Memory B cell (primary cell): ENCODE measurements around the gene CAPN5.
A peak's percentile ranks its signal among the peaks of the same experiment; 100 is the strongest.
"Not testable (repeated sequence)": the region's sequence is repeated elsewhere in the genome, so short reads cannot be mapped to it uniquely, and the experiment has no call there.

Source experiments
- ATAC-seq: fragments of 150-1000 bp; cut with Tn5 transposase; 2 replicates; pipeline ENCODE4 v1.10.0; 2021; ENCODE audit warnings: low read depth, mild to moderate bottlenecking, moderate library complexity
- DNase-seq, 2 donors: peaks; one replicate each; pipeline ENCODE4 v3.0.0; 2022; ENCODE audit warnings: low spot score in 2 of 2
- H3K27ac Mint-ChIP-seq: one replicate; pipeline ENCODE4 v1.8.0; 2022; ENCODE audit warnings: mild to moderate bottlenecking, moderate library complexity, mixed read lengths
- H3K27me3 Mint-ChIP-seq: one replicate; pipeline ENCODE4 v1.8.0; 2022; ENCODE audit warnings: mixed read lengths
- H3K36me3 Mint-ChIP-seq: one replicate; pipeline ENCODE4 v1.8.0; 2022; ENCODE audit warnings: mild to moderate bottlenecking, mixed read lengths
- H3K4me1 Mint-ChIP-seq: one replicate; pipeline ENCODE4 v1.8.0; 2022; ENCODE audit warnings: mixed read lengths
- H3K4me3 Mint-ChIP-seq: one replicate; pipeline ENCODE4 v1.8.0; 2022; ENCODE audit warnings: mild to moderate bottlenecking, moderate library complexity, mixed read lengths
- H3K9me3 Mint-ChIP-seq: one replicate; pipeline ENCODE4 v1.8.0; 2022; ENCODE audit warnings: mixed read lengths

The CAPN5 gene

DNA sequence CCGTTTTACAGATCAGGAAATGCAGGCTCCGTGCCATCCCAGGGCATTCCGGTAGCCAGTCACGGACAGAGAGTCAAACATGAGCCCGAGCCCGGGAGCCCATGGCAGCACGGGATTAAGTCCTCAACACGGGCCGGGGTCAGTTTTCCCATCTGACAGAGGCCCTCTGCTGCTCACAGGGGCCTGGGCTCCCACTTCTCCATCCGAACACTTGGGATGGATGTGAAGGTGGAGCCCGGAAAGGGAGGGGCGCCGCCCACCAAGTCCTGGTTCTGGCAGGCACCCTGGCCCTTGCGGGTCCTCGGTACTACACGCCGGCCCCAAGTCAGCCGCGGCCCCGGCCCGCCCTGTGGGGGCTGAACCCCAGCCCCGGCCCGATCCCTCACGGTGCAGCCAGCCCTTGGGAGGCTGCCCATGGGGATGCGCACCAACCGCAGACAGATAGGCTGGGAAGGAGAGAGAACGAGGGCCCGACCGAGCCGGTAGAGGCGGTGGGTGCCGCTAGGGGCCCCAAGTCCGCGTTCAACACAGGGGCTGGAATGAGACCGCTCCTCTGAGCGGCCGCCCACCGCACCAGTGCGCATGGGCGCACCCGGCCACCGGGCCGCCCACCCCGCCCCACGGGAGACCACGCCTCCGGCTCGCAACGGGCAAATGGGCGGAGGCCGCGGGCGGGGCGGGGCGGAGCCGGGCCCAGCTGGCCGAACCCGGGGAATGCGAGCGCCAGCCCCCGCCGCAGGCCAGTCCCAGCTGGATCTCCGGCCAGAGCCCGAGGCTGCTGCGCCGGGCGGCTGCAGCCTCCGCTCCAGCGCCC is at the start of gene CAPN5:
Gene CAPN5, plus strand, starts transcription at position 743 of the 814 bp plus-strand sequence. CDS start 17,916 bp downstream, outside the sequence.
- Mint-ChIP-seq H3K4me3 (peak within 1 kb of the TSS; percentile 94), H3K9me3 (no peaks in the 10 kb centered on the region), H3K4me1 (peaks cover 8% of the 10 kb centered on the region), H3K27ac (peak within 1 kb of the TSS; percentile 42), H3K36me3 (no peaks in the 10 kb centered on the region), H3K27me3 (peaks cover 2% of the 10 kb centered on the region)
- DNase-seq = peak; percentile 86 to 89
- peak; percentile 93 for ATAC-seq

DNA sequence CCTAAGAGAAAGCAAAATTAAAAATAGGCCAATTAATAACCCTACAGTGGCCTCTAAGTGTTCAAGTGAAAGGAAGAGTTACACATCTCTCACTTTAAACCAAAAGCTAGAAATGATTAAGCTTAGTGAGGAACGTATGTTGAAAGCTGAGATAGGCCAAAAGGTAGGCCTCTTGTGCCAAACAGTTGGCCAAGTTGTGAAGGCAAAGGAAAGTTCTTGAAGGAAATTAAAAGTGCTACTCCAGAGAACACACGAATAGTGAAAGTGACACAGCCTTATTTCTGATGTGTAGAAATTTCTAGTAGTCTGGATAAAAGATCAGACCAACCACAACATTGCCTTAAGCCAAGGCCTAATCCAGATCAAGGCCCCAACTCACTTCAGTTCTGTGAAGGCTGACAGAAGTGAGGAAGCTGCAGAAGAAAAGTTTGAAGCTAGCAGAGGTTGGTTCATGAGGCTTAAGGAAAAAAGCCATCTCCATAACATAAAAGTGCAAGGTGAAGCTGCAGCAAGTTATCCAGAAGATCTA is 48.3 kb upstream of the CAPN5 start:
- H3K4me3 Mint-ChIP-seq, H3K27me3 Mint-ChIP-seq, H3K36me3 Mint-ChIP-seq, ATAC-seq, DNase-seq, H3K9me3 Mint-ChIP-seq, H3K27ac Mint-ChIP-seq, H3K4me1 Mint-ChIP-seq: not testable (repeated sequence)

DNA sequence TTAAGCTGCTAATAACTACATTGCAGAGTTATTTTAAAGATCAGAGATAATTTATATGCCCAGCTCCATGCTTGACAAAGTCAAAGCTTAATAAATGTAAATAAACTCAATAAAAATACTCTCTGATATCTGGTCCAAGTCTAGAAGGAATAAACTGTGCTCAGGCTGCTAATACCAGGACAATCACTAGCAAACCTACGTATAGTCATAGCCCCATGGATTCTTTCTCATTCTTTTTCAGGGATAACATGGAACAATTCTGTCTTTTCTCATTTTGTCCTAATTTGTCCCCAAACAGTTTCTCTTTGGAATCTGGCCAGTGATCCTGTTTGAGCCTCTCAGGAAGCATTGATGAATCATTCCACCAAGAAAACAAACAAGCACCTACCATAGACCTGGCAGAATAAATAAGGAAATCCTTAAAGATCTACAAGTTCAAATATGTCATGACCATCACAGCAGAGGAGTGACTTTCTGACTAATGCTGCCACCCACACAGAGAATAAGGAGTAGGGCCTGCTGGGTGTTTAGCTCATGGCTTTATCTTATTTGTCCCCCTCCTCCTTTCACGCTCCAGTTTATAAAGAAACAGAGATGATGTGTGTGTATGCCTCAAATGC is 46.7 kb upstream of the CAPN5 start:
- Mint-ChIP-seq H3K27me3 (no peaks in the 10 kb centered on the region), H3K36me3 (peaks cover 2% of the 10 kb centered on the region), H3K9me3 (no peaks in the 10 kb centered on the region), H3K4me1 (no peaks in the 10 kb centered on the region), H3K4me3 (no peak overlapping the region), H3K27ac (no peak overlapping the region)
- DNase-seq = no peak
- no peak for ATAC-seq

DNA sequence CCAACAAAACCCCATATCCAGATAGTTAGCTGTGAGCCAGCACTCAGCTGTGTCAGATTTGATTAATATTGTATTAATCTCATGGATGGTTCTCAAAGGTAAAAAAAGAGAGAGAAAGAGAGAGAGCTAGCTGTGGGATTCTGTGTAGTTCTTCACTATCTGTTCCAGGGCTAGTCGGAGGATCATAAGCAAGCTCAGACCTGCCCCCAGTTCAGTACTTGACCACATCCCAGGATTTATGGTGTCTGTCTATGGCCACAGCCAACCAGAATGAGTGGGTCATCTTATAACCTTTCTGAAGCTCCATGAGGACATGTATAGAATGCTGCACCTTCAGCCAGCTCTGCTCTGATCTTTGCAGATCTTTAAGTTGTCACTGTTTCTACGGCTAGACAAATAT is 46.0 kb upstream of the CAPN5 start:
- DNase-seq (no peak), ATAC-seq (no peak)
- no peak overlapping the region for H3K4me3 Mint-ChIP-seq
- no peaks in the 10 kb centered on the region for H3K4me1 Mint-ChIP-seq
- no peaks in the 10 kb centered on the region for H3K27me3 Mint-ChIP-seq
- H3K27ac Mint-ChIP-seq = no peak overlapping the region
- peaks cover 2% of the 10 kb centered on the region for H3K36me3 Mint-ChIP-seq
- H3K9me3 Mint-ChIP-seq = no peaks in the 10 kb centered on the region

DNA sequence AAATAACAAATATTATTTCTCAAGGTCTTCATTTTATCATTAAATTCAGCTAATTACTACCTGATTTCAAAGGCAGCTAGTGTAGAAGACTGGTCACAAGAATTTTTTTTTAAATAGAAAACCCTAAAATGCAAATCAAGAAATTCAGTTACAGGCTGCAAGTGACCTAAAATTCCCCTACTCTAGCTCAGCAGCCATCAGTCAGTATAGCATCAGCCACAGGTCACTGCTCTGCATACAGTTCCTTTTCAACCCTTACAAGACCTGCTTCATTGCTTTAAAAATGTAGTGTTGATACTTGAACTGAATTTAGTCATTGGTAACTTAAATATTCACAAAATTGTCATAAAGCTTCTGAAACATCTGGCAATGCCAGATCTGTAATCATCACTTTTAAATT is 42.0 kb upstream of the CAPN5 start:
- no peak overlapping the region for H3K4me3 Mint-ChIP-seq
- no peak for DNase-seq
- no peaks in the 10 kb centered on the region for H3K4me1 Mint-ChIP-seq
- H3K9me3 Mint-ChIP-seq = no peaks in the 10 kb centered on the region
- H3K27me3 Mint-ChIP-seq = peaks cover 4% of the 10 kb centered on the region
- ATAC-seq = peak; percentile 54
- no peaks in the 10 kb centered on the region for H3K36me3 Mint-ChIP-seq
- no peak overlapping the region for H3K27ac Mint-ChIP-seq

DNA sequence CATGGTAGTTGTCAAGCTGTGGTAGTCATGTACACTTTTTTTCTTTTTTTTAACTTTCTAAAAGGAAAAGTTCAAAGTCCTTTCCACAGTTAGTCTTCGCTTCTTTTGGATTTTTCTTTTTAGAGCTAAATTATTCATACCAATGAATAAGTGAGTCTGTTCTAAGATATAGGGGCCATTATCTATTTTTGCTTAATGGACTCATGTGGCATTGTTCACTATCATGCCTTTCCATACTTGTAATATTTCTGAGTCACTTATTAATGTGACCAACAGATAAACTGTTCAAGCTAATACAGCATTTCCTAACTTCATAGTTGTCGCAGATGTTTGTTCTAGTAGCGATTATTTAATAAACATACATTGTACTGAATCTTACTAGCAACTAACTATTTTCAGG is 40.5 kb upstream of the CAPN5 start:
- H3K27ac Mint-ChIP-seq = no peak overlapping the region
- H3K4me3 Mint-ChIP-seq = no peak overlapping the region
- H3K27me3 Mint-ChIP-seq = peaks cover 12% of the 10 kb centered on the region
- DNase-seq = no peak
- H3K4me1 Mint-ChIP-seq = no peaks in the 10 kb centered on the region
- ATAC-seq = no peak
- no peaks in the 10 kb centered on the region for H3K9me3 Mint-ChIP-seq
- H3K36me3 Mint-ChIP-seq = no peaks in the 10 kb centered on the region

DNA sequence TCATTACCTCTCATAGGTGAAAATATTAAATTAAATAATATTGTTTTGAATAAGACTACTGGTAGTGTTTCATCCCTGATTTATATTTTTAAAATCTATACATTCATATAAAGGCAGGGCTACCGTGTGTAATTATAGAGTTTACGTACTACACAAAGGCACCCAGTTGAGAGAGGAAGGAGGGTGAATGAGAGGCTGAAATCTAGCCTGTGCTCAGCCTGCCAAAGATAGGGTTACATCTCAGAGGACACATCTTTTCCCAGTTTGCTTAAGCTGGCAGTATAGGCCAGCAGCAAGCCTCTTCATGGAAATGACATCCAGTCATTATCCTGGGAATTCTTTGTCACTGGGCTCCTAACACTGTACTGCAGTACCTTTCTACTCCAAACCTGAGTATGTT is 40.0 kb upstream of the CAPN5 start:
- Mint-ChIP-seq H3K36me3 (no peaks in the 10 kb centered on the region), H3K27ac (no peak overlapping the region), H3K4me1 (no peaks in the 10 kb centered on the region), H3K9me3 (no peaks in the 10 kb centered on the region), H3K27me3 (peaks cover 14% of the 10 kb centered on the region), H3K4me3 (no peak overlapping the region)
- ATAC-seq (no peak), DNase-seq (no peak)

DNA sequence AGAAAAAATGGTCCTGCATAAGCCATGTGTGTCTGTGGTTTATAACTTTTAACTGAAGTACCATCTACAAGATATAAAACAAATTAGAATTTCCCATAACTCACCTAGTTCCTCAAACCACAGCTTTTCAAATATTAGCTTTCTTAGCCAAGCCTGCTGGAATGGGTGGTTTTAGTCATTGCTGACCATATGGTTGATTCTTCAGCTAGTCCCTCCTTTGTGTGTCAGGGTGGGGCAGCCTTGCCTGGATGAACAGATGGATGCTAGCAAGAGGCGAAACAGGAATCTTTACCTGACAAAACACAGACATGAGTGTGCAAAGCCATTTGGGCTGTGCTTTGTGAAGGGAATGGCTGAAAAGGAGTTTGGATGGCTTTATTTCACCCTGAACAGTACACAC is 39.5 kb upstream of the CAPN5 start:
- Mint-ChIP-seq H3K4me3 (no peak overlapping the region), H3K27me3 (peaks cover 14% of the 10 kb centered on the region), H3K4me1 (no peaks in the 10 kb centered on the region), H3K36me3 (no peaks in the 10 kb centered on the region), H3K27ac (no peak overlapping the region), H3K9me3 (no peaks in the 10 kb centered on the region)
- no peak for DNase-seq
- ATAC-seq = no peak

DNA sequence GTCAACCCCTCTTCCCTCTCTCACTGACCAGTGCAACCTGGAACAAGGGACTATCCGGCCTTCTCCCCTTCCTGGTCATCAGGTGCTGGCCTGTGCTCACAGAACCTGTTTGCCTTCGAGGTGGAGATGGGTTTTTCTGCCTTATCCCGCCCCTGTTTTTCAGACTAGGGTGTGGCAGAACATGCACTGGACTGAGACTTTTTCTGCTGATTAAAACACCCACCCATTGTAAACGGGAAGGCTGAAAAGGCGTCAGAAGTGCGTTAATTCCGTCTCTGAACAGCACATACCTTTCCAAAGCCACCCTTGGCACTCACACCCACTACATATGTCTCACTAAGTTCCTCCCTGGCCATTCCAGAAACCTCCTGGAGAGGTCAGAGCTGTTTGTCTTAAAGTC is 36.9 kb upstream of the CAPN5 start:
- H3K9me3 Mint-ChIP-seq = no peaks in the 10 kb centered on the region
- no peaks in the 10 kb centered on the region for H3K4me1 Mint-ChIP-seq
- no peaks in the 10 kb centered on the region for H3K36me3 Mint-ChIP-seq
- ATAC-seq (no peak), DNase-seq (no peak)
- no peak overlapping the region for H3K27ac Mint-ChIP-seq
- H3K27me3 Mint-ChIP-seq = peaks cover 14% of the 10 kb centered on the region
- no peak overlapping the region for H3K4me3 Mint-ChIP-seq

DNA sequence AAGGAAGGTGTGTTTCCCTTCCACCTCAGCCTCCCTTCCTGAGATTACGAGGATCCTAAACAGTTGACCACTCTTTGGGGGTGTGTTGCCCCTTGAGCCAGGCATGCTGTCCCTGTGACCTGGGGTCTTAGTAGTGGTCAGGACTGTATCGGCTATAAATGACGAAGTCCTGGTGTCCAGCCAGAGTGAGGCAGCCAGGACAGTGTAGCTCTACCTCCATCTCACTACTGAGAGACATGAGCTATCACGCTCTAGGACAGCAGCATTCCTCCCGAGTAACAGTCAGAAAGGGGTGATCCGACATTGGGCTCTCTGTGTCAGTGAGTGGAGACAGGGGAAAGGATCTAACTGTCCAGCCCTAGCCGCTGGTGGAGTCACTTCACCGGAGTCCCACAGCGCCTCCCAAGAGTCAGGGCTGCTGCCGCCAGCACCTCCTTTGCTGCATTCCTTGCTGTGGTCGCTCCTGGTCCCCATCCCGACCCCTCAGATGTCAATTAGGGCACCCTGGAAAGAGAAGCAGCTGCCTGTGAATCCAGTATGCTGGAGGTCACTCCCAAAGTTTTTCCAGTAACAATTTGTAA is 35.8 kb upstream of the CAPN5 start:
- no peak for ATAC-seq

DNA sequence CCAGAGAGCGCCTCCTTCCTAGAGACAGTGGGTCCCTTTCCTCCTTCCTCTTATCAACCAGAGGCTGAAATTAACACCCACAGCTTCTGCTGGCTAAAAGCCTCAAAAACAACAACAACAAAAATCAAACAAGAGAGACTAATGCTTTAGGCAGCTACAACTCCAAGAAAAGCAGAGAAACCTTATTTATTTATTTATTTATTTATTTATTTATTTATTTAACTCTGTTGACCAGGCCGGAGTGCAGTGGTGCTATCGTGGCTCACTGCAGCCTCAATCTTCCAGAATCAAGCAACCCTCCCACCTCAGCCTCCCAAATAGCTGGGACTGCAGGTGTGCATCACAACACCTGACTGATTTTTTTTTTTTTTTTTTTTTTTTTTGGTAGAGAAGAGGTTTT is 35.2 kb upstream of the CAPN5 start:
- no peaks in the 10 kb centered on the region for H3K9me3 Mint-ChIP-seq
- ATAC-seq = no peak
- no peaks in the 10 kb centered on the region for H3K36me3 Mint-ChIP-seq
- peaks cover 14% of the 10 kb centered on the region for H3K27me3 Mint-ChIP-seq
- no peak overlapping the region for H3K27ac Mint-ChIP-seq
- no peaks in the 10 kb centered on the region for H3K4me1 Mint-ChIP-seq
- no peak for DNase-seq
- H3K4me3 Mint-ChIP-seq = no peak overlapping the region

More for the DNA sequence above, 35.8 kb upstream of the CAPN5 start:
- no peak for DNase-seq
- H3K4me3 Mint-ChIP-seq = no peak overlapping the region
- no peaks in the 10 kb centered on the region for H3K4me1 Mint-ChIP-seq
- H3K27me3 Mint-ChIP-seq = peaks cover 14% of the 10 kb centered on the region
- no peak overlapping the region for H3K27ac Mint-ChIP-seq
- no peaks in the 10 kb centered on the region for H3K9me3 Mint-ChIP-seq
- no peaks in the 10 kb centered on the region for H3K36me3 Mint-ChIP-seq

DNA sequence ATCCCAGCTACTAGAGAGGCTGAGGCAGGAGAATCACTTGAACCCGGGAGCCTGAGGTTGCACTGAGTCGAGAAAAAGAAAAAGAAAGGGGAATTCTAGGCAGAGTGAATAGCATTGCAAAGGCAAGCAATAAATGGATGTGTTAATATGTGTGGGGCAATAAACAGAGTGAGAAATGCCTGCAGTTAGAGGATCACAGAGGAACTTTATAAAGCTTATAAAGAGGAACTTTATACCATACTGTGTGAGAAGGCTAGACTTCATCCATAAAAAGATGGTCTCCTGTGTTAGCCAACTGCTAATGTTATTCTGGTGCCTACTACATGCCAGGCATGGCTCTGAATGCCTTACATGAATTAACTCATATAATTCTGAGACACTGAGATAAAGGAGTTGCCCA is 31.7 kb upstream of the CAPN5 start:
- Mint-ChIP-seq H3K27ac (no peak overlapping the region), H3K27me3 (peaks cover 24% of the 10 kb centered on the region), H3K4me3 (no peak overlapping the region), H3K36me3 (peaks cover 2% of the 10 kb centered on the region), H3K9me3 (no peaks in the 10 kb centered on the region), H3K4me1 (peaks cover 15% of the 10 kb centered on the region)
- no peak for DNase-seq
- no peak for ATAC-seq

DNA sequence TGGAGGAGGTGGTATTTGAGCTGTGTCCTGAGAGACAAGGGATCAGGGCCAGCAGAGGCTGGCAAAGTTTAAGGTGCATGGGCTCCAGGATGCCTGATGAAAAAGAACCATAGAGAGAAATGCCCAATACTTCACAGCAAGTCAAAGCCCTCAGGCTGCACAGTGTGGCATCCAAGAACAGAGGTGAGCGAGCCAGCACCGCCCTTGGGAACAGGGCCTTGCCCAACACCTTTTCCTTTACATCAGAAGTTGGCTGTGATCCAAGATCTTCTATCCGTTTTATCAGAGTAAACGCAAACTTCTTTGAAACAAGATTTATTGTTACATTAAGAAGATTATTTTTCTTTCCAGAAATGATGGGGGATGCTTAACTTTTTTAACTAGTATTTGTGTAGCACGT is 31.2 kb upstream of the CAPN5 start:
- no peak for ATAC-seq
- no peak overlapping the region for H3K4me3 Mint-ChIP-seq
- no peak overlapping the region for H3K27ac Mint-ChIP-seq
- no peak for DNase-seq
- H3K27me3 Mint-ChIP-seq = peaks cover 23% of the 10 kb centered on the region
- H3K36me3 Mint-ChIP-seq = peaks cover 3% of the 10 kb centered on the region
- no peaks in the 10 kb centered on the region for H3K9me3 Mint-ChIP-seq
- peaks cover 15% of the 10 kb centered on the region for H3K4me1 Mint-ChIP-seq

DNA sequence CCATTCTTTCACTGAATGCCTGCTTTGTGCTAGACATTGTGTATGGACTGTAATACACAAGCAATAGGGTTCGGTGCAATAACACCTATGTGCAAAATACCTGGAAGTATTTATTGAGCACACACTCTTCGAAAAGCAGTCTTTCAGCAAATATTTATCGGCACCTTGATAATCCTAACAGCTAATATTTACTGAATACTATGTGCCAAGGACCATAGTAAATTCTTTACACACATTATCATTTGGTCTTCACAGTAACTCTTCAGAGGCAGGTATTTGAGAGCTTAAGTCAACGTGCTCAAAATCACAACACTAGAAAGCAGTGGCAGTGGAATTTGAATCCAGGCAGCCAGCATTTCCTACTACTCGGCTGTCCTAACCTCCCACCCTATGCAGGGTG is 30.4 kb upstream of the CAPN5 start:
- H3K27me3 Mint-ChIP-seq = peaks cover 28% of the 10 kb centered on the region
- H3K9me3 Mint-ChIP-seq = no peaks in the 10 kb centered on the region
- no peak overlapping the region for H3K27ac Mint-ChIP-seq

More for the DNA sequence above, 30.4 kb upstream of the CAPN5 start:
- DNase-seq = no peak
- Mint-ChIP-seq H3K4me3 (no peak overlapping the region), H3K4me1 (peaks cover 15% of the 10 kb centered on the region), H3K36me3 (peaks cover 3% of the 10 kb centered on the region)
- ATAC-seq = no peak
